Measurements from ENCODE around the gene CTNS. TPM values are rescaled to one million over a fixed set of nuclear protein-coding genes. Genes with fewer than 3 reads are reported as not detected.

The CTNS gene
- total RNA-seq, 1 experiment from 2014 or later: 7.9 TPM

- DNase-seq (ENCODE audit: low read depth, low spot score): no peak
- no peaks in the 10 kb centered on the region for H3K27me3 ChIP-seq (ENCODE audit: insufficient read depth, low read length)
- H3K4me1 ChIP-seq (ENCODE audit: control insufficient read depth in 1 of 2, insufficient read depth in 2 of 2, low read length in 2 of 2): peaks cover 12 to 16% of the 10 kb centered on the region in 2 experiments
- BruUV-seq (replicated peaks): no TSS peak
- CTCF ChIA-PET: no interaction called here
- no peak overlapping the region for H3K27ac ChIP-seq (ENCODE audit: low read depth, low read length)
- H2AFZ ChIP-seq (ENCODE audit: low read depth, low read length, poor library complexity, severe bottlenecking): no peak overlapping the region
- no peak overlapping the region for H3K4me2 ChIP-seq (ENCODE audit: low read length)
- H3K36me3 ChIP-seq (ENCODE audit: control insufficient read depth in 1 of 2, insufficient read depth in 2 of 2, low read length in 2 of 2): no peaks in the 10 kb centered on the region
- no peaks in the 10 kb centered on the region for H3K79me2 ChIP-seq (ENCODE audit: insufficient read depth, low read length)
- H4K20me1 ChIP-seq (ENCODE audit: insufficient read depth): no peaks in the 10 kb centered on the region
- intact Hi-C loops (cut with micrococcal nuclease): no loop called here
- no peak for ATAC-seq
- H3K9ac ChIP-seq (ENCODE audit: low read length): no peak overlapping the region
- no peak overlapping the region for H3K4me3 ChIP-seq (replicated peaks in 1 of 2; ENCODE audit: low read depth in 1 of 2, low read length in 2 of 2)
- POLR2A ChIA-PET: interaction anchor here (1.2 kb wide), 1 partner anchor 10 kb away, joined by 3 read pairs; no protein-coding TSS in a partner anchor
- H3K9me3 ChIP-seq (ENCODE audit: control insufficient read depth in 1 of 2, insufficient read depth in 1 of 2, low read depth in 1 of 2, low read length in 2 of 2): no peaks in the 10 kb centered on the region
- RAD21 ChIA-PET (ENCODE audit: low non-redundant PET in 1 of 2, low total read pairs in 2 of 2, uncharacterized antibody in 2 of 2, unreplicated experiment in 2 of 2): no interaction called here
- H3K9me2 ChIP-seq (ENCODE audit: insufficient read depth): no peaks in the 10 kb centered on the region
- TF ChIP-seq SRF (IDR thresholded peaks at IDR 0.05; ENCODE audit: low read depth) (no peak), EZH2 (IDR thresholded peaks at IDR 0.05) (no peak), ELF1 (IDR thresholded peaks at IDR 0.05; ENCODE audit: borderline replicate concordance, low read depth) (no peak), RAD21 (IDR thresholded peaks at IDR 0.05; ENCODE audit: low read depth) (no peak), EZH2phosphoT487 (IDR thresholded peaks at IDR 0.05; ENCODE audit: borderline replicate concordance) (no peak), ZFX (IDR thresholded peaks at IDR 0.05) (no peak), FOSL1 (IDR thresholded peaks at IDR 0.05; ENCODE audit: low read depth) (no peak), CEBPB (IDR thresholded peaks at IDR 0.05; ENCODE audit: low read depth) (no peak), SIN3A (IDR thresholded peaks at IDR 0.05; ENCODE audit: low read depth) (no peak), ZBTB33 (IDR thresholded peaks at IDR 0.05; ENCODE audit: extremely low read depth, insufficient replicate concordance, low read length) (no peak)
Observed at GRCh38 chr17:3656755-3657587, 20.4 kb downstream of the CTNS start.

Measured in HCT116 (cell line).